Activated gamma-delta T cell treated with anti-CD3 and anti-CD28 coated beads, Interleukin-2, amount 50 U/mL, for 16 hours (primary cell): Measurements from ENCODE around the gene CAPG.

Source experiments
- DNase-seq: peaks from one replicate; pipeline ENCODE4 v3.0.0-alpha.2; 2020; ENCODE audit warnings: low read depth

CAPG gene

GRCh38 chr2:85356186-85356585, 54.0 kb downstream of the CAPG start:
- DNase-seq = no peak

GRCh38 chr2:85355521-85355920, 54.6 kb downstream of the CAPG start:
- DNase-seq = no peak

- DNase-seq = no peak
Observed at GRCh38 chr2:85355073-85355410, 55.1 kb downstream of the CAPG start.

GRCh38 chr2:85354286-85355072, 55.7 kb downstream of the CAPG start, which contains the start of the genes ELMOD3 and RETSAT:
ELMOD3 (plus strand) TSS chr2:85354769; CDS start chr2:85357199, 2,430 bp downstream.
RETSAT (minus strand) TSS chr2:85354528; CDS start chr2:85354507, 21 bp downstream.
- peak; percentile 97 for DNase-seq

- DNase-seq = no peak
Observed at GRCh38 chr2:85353876-85354285, 56.3 kb downstream of the CAPG start.

GRCh38 chr2:85347599-85347998, 62.6 kb downstream of the CAPG start:
- no peak for DNase-seq
